ENCODE results near the gene PLIN5.

The PLIN5 gene

GRCh38 chr19:4501691-4502090 lies 33.3 kb downstream of the PLIN5 start:
- Histone ChIP-seq H3K27me3 (no peaks in the 10 kb centered on the region), H3K27ac (no peak overlapping the region), H3K9me3 (no peaks in the 10 kb centered on the region), H3K4me1 (no peaks in the 10 kb centered on the region), H3K4me3 (no peak overlapping the region), H3K36me3 (peaks cover 38 to 94% (median 79%) of the 10 kb centered on the region in 3 donors)
- no peak for DNase-seq
- no peak for TF ChIP-seq CTCF (IDR thresholded peaks at IDR 0.05)
- intact Hi-C loops (cut with DNase I; ENCODE audit: low total_unique reads), result no loop called here

GRCh38 chr19:4500841-4501591 lies 34.0 kb downstream of the PLIN5 start:
- no peak overlapping the region for H3K4me3 ChIP-seq

GRCh38 chr19:4499855-4500254 lies 35.2 kb downstream of the PLIN5 start:
- DNase-seq, result no peak

More at GRCh38 chr19:4500841-4501591, 34.0 kb downstream of the PLIN5 start:
- no peak for TF ChIP-seq CTCF (IDR thresholded peaks at IDR 0.05)
- DNase-seq, result no peak
- Histone ChIP-seq H3K36me3 (peaks cover 45 to 100% (median 86%) of the 10 kb centered on the region in 3 donors), H3K4me1 (no peaks in the 10 kb centered on the region), H3K27me3 (no peaks in the 10 kb centered on the region), H3K9me3 (no peaks in the 10 kb centered on the region), H3K27ac (no peak overlapping the region)
- intact Hi-C loops (cut with DNase I; ENCODE audit: low total_unique reads), result no loop called here

GRCh38 chr19:4499318-4499717 lies 35.7 kb downstream of the PLIN5 start:
- Histone ChIP-seq H3K27ac (no peak overlapping the region), H3K36me3 (peaks cover 56 to 99% (median 85%) of the 10 kb centered on the region in 3 donors), H3K9me3 (no peaks in the 10 kb centered on the region), H3K27me3 (no peaks in the 10 kb centered on the region), H3K4me3 (no peak overlapping the region), H3K4me1 (no peaks in the 10 kb centered on the region)
- TF ChIP-seq CTCF (IDR thresholded peaks at IDR 0.05), result no peak
- intact Hi-C loops (cut with DNase I; ENCODE audit: low total_unique reads), result no loop called here
- DNase-seq, result no peak

More at GRCh38 chr19:4499855-4500254, 35.2 kb downstream of the PLIN5 start:
- Histone ChIP-seq H3K4me1 (no peaks in the 10 kb centered on the region), H3K27me3 (no peaks in the 10 kb centered on the region), H3K4me3 (no peak overlapping the region), H3K27ac (no peak overlapping the region), H3K9me3 (no peaks in the 10 kb centered on the region), H3K36me3 (peaks cover 51 to 99% (median 84%) of the 10 kb centered on the region in 3 donors)
- TF ChIP-seq CTCF (IDR thresholded peaks at IDR 0.05), result no peak
- intact Hi-C loops (cut with DNase I; ENCODE audit: low total_unique reads), result no loop called here

GRCh38 chr19:4498694-4499093 lies 36.3 kb downstream of the PLIN5 start:
- H3K4me1 ChIP-seq, result no peaks in the 10 kb centered on the region
- no peak for DNase-seq
- H3K36me3 ChIP-seq, result peaks cover 63 to 99% (median 91%) of the 10 kb centered on the region in 3 donors
- no peak overlapping the region for H3K27ac ChIP-seq
- no peak overlapping the region for H3K4me3 ChIP-seq
- no peaks in the 10 kb centered on the region for H3K9me3 ChIP-seq
- intact Hi-C loops (cut with DNase I; ENCODE audit: low total_unique reads), result no loop called here
- H3K27me3 ChIP-seq, result no peaks in the 10 kb centered on the region
- no peak for TF ChIP-seq CTCF (IDR thresholded peaks at IDR 0.05)
